ENCODE results near the gene UBE2E1.

DNA sequence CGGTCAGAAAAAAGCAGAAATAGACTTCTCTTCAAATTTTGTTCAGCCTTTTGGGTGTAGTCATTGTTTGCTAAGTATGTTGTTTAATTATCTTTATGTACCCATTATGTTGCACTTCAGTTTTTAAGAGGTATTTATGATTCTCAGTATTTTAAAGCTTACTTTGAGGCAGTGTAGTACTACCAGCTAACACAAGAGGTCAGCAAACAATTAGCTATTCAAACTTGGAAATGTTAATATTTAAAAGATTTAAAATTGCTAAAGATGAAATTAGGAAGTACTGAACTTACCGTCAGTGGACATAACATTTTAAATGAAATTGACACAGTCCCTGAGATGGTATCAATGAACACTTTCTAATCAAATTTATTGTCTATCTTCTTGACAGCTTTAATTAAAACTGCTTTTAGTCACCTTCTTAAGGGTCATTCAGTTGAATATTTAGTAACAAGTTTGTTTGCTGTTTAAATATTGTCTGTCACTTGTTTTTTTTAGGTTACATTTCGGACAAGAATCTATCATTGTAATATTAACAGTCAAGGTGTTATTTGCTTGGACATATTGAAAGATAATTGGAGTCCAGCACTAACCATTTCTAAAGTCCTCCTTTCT, 83.0 kb downstream of the UBE2E1 start:
- TF ChIP-seq POLR2A (IDR thresholded peaks at IDR 0.05): no peak
- TF ChIP-seq, protein P1, sequence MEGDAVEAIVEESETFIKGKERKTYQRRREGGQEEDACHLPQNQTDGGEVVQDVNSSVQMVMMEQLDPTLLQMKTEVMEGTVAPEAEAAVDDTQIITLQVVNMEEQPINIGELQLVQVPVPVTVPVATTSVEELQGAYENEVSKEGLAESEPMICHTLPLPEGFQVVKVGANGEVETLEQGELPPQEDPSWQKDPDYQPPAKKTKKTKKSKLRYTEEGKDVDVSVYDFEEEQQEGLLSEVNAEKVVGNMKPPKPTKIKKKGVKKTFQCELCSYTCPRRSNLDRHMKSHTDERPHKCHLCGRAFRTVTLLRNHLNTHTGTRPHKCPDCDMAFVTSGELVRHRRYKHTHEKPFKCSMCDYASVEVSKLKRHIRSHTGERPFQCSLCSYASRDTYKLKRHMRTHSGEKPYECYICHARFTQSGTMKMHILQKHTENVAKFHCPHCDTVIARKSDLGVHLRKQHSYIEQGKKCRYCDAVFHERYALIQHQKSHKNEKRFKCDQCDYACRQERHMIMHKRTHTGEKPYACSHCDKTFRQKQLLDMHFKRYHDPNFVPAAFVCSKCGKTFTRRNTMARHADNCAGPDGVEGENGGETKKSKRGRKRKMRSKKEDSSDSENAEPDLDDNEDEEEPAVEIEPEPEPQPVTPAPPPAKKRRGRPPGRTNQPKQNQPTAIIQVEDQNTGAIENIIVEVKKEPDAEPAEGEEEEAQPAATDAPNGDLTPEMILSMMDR (IDR thresholded peaks at IDR 0.05): peak; percentile 81 to 82
- no peak for TF ChIP-seq POLR2AphosphoS5 (IDR thresholded peaks at IDR 0.05)

Data from suprapubic skin (tissue), 4 donors.